ENCODE results near the gene SLX4IP.

Gene SLX4IP

GRCh38 chr20:10639077-10639736 is 204.1 kb downstream of the SLX4IP start:
- no peak for DNase-seq

- no peak for DNase-seq
Observed at GRCh38 chr20:10639737-10640556, 204.8 kb downstream of the SLX4IP start.

GRCh38 chr20:10640897-10641296 is 205.8 kb downstream of the SLX4IP start:
- DNase-seq: no peak

- DNase-seq: no peak
Observed at GRCh38 chr20:10641467-10641866, 206.4 kb downstream of the SLX4IP start.

GRCh38 chr20:10641893-10642292 is 206.8 kb downstream of the SLX4IP start:
- no peak for DNase-seq

GRCh38 chr20:10642856-10643559 is 207.9 kb downstream of the SLX4IP start:
- no peak for DNase-seq

- DNase-seq: no peak
Observed at GRCh38 chr20:10643560-10643873, 208.4 kb downstream of the SLX4IP start.

GRCh38 chr20:10644458-10645204 is 209.5 kb downstream of the SLX4IP start:
- no peak for DNase-seq

- no peak for DNase-seq
Observed at GRCh38 chr20:10645205-10645570, 210.1 kb downstream of the SLX4IP start.

GRCh38 chr20:10646006-10646405 is 210.9 kb downstream of the SLX4IP start:
- no peak for DNase-seq

- DNase-seq: no peak
Observed at GRCh38 chr20:10646886-10647420, 211.8 kb downstream of the SLX4IP start.

- DNase-seq: no peak
Observed at GRCh38 chr20:10647471-10647870, 212.4 kb downstream of the SLX4IP start.

- no peak for DNase-seq
Observed at GRCh38 chr20:10647909-10648308, 212.8 kb downstream of the SLX4IP start.

GRCh38 chr20:10648651-10649050 is 213.5 kb downstream of the SLX4IP start:
- DNase-seq: no peak

- DNase-seq: no peak
Observed at GRCh38 chr20:10649080-10649796, 214.1 kb downstream of the SLX4IP start.

- DNase-seq: no peak
Observed at GRCh38 chr20:10649797-10650160, 214.7 kb downstream of the SLX4IP start.

- no peak for DNase-seq
Observed at GRCh38 chr20:10651227-10651990, 216.3 kb downstream of the SLX4IP start.

- DNase-seq: no peak
Observed at GRCh38 chr20:10652185-10652584, 217.1 kb downstream of the SLX4IP start.

GRCh38 chr20:10652660-10653261 is 217.7 kb downstream of the SLX4IP start:
- no peak for DNase-seq

- no peak for DNase-seq
Observed at GRCh38 chr20:10653599-10654249, 218.6 kb downstream of the SLX4IP start.

GRCh38 chr20:10654250-10654610 is 219.1 kb downstream of the SLX4IP start:
- no peak for DNase-seq
